ENCODE measurements around the gene RGS10. TPM values are rescaled to one million over a fixed set of nuclear protein-coding genes. Genes with fewer than 3 reads are reported as not detected.

The RGS10 gene
- polyA plus RNA-seq, 5 donors = 11.3 to 16.9 (median 14.6) TPM

GRCh38 chr10:119520283-119520682 lies 22.2 kb downstream of the RGS10 start:
- DNase-seq = no peak

GRCh38 chr10:119518936-119519335 lies 23.6 kb downstream of the RGS10 start:
- DNase-seq = no peak

- DNase-seq = no peak
Observed at GRCh38 chr10:119518176-119518575, 24.3 kb downstream of the RGS10 start.

GRCh38 chr10:119517235-119518141 lies 25.0 kb downstream of the RGS10 start:
- no peak for DNase-seq

- no peak for DNase-seq
Observed at GRCh38 chr10:119516381-119517234, 25.9 kb downstream of the RGS10 start.

- DNase-seq = no peak
Observed at GRCh38 chr10:119515511-119516045, 26.9 kb downstream of the RGS10 start.

GRCh38 chr10:119514819-119515218 lies 27.7 kb downstream of the RGS10 start:
- DNase-seq = no peak

- DNase-seq = no peak
Observed at GRCh38 chr10:119511828-119512515, 30.5 kb downstream of the RGS10 start.

GRCh38 chr10:119509909-119510451 lies 32.5 kb downstream of the RGS10 start:
- no peak for DNase-seq

- no peak for DNase-seq
Observed at GRCh38 chr10:119507115-119507514, 35.4 kb downstream of the RGS10 start.

GRCh38 chr10:119505588-119506315 lies 36.8 kb downstream of the RGS10 start:
- DNase-seq = no peak

GRCh38 chr10:119505131-119505551 lies 37.4 kb downstream of the RGS10 start:
- DNase-seq = peak; percentile 71 to 84

- DNase-seq = no peak
Observed at GRCh38 chr10:119504651-119505050, 37.9 kb downstream of the RGS10 start.

GRCh38 chr10:119503821-119504220 lies 38.7 kb downstream of the RGS10 start:
- DNase-seq = no peak

- no peak for DNase-seq
Observed at GRCh38 chr10:119502618-119503155, 39.8 kb downstream of the RGS10 start.

GRCh38 chr10:119502209-119502608 lies 40.3 kb downstream of the RGS10 start:
- no peak for DNase-seq

- DNase-seq = no peak
Observed at GRCh38 chr10:119501690-119502089, 40.8 kb downstream of the RGS10 start.

- DNase-seq = no peak
Observed at GRCh38 chr10:119500821-119501220, 41.7 kb downstream of the RGS10 start.

- DNase-seq = no peak
Observed at GRCh38 chr10:119500123-119500795, 42.3 kb downstream of the RGS10 start.

GRCh38 chr10:119499677-119500002 lies 42.9 kb downstream of the RGS10 start:
- no peak for DNase-seq

Data from right lung (tissue), 5 donors.